Measurements from ENCODE around the gene UST.
"Not testable (repeated sequence)": the region's sequence is repeated elsewhere in the genome, so short reads cannot be mapped to it uniquely, and the experiment has no call there.

Gene UST

DNA sequence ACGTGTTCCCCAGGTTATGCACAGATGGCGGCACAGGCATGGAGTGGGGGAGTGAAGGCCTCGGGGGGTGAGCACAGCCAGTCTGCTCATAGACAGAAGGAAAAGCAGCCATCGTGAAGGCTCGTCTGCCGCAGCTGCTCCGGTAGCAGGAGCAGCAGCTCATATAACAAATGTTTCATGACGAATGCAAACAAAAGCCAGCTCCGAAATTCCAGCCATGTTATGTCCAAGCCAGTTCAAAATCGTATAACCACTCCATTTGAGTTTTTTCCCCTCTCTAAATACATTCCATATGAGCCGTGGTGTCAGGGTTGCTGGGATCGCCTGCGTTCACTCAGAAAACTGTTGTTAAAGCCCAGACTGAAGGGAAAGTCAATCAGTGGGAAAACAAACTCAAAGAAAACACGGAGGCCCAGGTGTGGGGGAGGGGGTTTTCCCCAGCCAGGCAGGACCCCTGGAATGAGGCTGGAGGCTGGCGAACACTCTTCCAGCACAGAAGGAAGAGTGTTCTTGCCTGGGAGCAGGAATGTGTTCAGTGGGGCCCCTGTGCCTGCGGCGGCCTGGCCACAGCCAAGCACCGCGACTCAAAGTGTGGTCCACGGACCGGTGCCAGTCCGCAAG lies 290.3 kb downstream of the UST start:
- DNase-seq (ENCODE audit: low spot score), result no peak

DNA sequence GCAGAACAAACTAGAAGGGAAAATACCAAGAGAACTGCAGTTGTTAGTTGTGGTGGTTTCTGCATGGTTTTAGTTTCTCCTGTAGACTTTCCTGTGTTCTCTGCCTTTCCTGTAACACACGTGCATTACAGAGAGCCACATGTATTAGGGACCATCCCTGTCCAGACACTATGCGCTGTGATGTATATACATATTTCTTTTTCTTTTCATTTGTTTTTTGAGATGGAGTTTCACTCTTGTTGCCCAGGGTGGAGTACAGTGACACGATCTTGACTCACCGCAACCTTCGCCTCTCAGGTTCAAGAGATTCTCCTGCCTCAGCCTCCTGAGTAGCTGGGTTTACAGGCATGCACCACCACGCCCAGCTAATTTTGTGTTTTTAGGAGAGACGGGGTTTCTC lies 292.2 kb downstream of the UST start:
- DNase-seq (ENCODE audit: low spot score), result not testable (repeated sequence)

DNA sequence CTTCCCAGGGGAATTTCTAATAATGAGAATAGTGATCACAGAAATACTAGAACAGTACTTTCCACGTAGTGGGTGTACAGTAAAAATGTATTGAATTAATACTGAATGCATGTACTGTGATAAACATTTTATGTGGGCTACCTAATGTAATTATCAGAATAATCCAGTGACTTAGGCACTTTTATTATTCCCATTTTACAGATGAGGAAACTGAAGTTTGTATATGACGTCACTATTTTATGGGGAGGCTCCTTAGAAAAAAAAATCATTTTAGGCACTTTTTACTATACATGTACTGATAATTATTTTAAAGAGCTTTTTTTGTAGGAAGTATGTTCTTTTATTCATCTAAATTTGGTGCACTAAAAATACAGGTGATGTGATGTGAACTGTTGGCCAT lies 295.1 kb downstream of the UST start:
- no peak for DNase-seq (ENCODE audit: low spot score)

DNA sequence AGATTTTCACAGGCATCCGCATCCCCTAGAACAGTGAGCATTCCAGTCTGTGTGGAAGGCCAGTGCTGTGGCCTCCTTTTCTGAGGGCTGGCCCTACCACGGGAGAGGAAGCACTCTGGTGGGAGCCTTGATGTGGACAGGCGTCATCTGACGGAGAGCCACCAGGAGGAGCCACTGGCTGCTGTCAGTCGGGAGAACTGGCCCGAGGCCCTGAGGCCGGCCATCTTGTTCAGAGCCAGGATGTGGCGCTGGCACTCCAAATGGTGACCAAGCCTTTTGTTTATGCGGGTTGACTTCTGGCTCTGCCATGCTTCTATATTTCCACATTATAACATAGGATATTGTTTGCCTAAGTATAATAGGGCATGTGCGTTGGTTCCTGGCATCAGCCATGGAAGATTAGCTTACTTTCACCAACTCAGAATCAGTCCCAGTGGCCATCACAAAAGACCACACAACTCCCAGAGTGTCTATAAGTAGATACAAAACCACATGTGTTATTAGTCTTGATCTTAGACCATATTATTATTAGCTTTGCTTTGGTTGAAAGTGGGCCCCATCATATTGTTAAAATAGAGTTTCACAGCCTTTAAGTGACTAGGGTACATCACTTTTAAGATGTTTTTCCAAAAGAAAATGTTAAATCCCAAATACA lies 296.8 kb downstream of the UST start:
- DNase-seq (ENCODE audit: low spot score), result peak; percentile 23

- no peak for DNase-seq (ENCODE audit: low spot score)
These were observed 297.7 kb downstream of the UST start for GRCh38 chr6:149044528-149044927.

DNA sequence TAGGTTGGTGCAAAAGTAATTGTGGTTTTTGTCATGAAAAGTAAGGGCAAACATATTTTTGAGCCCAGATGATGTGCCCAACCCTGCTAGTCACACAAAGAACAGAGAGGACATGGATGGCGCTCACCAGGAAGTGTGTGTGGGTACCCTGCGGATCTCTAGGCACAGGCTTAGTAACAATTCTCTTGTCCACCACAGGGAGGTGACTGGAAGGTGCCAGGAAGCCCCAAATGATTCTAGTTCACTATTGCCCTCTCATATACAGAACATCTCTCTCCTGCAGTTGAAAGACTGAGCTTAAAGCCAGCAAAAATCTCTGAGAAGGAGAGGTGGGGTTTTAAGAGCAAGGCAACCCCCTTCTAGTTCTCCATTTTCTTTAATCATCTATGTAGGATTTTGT lies 298.6 kb downstream of the UST start:
- no peak for DNase-seq (ENCODE audit: low spot score)

DNA sequence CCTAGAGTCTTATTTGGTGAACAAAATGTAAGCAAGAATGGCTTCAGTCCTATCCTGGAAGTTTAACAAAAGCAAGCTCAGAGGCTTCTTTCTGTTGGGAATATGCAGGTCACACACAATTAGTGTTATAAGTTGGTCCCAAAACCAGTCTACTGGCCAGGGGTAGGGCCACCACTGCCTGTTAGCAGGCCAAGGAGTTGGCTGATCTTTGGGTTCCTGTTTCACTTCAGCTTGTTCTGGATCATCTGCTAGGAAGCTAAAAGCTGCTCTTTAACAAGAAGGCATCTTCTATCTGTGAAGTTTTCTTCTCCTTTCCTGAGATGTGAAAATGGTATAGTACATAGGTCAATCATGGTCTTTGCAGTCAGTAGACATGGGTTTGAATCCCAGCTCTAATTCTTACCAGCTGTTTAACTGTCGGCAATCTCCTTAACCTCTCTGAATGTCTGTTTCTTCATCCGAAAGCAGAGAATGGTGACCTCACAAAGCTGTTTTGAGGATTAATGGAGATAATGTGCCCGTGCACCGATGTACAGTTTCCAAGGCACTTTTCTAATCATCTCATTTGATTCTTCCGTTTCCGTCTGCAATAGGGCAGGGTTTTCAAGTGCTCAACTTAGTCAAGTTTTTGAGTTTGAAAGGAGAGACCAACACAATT lies 299.5 kb downstream of the UST start:
- no peak for DNase-seq (ENCODE audit: low spot score)

GRCh38 chr6:149046822-149047246 lies 300.0 kb downstream of the UST start:
- DNase-seq (ENCODE audit: low spot score), result no peak

GRCh38 chr6:149049230-149049629 lies 302.4 kb downstream of the UST start:
- DNase-seq (ENCODE audit: low spot score), result no peak

DNA sequence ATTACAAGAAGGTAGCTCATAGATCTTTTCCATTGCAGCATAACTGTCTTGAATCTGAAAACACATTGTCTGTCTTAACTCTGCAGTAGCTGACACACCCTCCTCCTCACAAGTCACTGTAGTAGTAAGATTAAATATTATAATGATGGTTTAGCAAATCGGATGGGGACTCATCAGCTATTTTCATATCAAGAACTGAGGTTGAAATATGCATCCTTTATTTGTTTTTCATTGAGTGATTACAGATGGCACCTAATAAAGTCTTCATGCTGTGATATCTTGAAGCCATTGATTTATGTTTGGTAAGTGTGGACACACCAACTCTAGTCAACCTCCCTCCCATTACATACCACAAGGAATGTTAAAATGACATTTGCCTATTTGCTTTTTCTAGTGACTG lies 303.3 kb downstream of the UST start:
- no peak for DNase-seq (ENCODE audit: low spot score)

DNA sequence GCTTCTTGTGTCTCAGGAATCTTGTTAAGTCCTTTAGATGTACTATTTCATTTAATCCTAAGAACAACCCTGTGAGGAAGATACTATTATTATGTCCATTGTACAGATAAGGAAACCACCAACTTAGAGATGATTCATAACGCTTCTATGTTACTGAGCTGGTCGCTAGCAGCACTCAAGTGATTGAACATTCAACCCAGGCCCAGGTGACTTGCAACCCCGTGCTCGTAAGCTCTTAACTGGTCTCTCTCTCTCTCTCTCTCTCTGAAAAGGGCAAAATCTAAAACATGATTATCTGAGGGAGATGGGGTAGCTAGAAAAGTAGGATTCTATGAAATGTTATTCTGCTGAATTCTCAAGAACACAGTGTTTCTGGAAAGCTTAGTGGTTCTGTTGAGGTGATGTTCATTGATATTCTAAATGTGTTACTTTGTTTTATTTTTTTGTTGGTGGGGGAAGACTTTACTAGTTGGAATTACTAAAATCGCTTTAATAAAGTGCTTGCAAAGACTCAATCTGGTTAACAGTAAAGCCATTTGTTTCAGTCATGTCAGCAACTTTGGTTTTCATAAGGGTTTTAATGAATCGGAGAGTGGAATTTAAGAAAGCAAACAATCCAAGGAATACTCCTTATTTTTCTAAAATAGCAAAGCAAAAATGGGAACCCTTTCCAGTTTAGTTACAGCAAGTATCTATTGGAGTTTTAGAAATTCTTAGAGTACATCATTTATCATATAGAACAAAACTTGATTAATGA lies 305.7 kb downstream of the UST start:
- no peak for DNase-seq (ENCODE audit: low spot score)

DNA sequence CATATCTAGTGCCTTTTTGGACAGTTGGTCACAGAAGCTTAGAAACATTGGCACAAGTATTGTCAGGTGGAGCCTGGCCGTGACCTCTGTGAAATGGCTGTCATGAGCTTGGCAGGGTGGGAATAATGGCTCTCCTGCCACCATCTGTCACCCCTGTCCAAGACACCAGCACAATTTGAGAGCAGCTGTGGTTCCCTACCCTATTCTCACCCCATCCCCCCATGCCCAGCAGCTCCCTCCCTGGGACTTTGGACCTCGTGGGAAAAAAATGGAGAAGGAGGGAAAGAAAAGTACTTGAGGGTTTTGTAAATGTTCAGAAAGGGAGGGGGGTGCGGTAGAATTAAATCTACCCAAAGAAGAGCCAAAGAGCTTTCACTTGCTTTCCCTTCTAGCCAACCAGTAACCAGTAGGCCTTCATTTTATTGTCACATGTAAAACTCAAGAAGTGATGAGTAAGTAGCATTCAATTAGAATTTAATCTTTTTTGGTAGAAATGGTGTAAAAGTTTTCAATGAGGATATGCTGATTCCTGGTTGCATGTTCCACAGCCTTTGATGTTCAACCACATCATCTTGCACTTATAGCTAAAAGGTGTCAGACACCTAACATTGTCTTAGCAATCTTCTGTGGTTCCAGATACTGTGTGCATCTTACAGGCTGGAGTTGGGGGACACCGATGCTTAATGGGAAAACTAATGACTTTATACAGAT lies 307.2 kb downstream of the UST start:
- DNase-seq (ENCODE audit: low spot score), result no peak

GRCh38 chr6:149054559-149055194 lies 307.8 kb downstream of the UST start:
- DNase-seq (ENCODE audit: low spot score), result no peak

- no peak for DNase-seq (ENCODE audit: low spot score)
These were observed 308.5 kb downstream of the UST start for GRCh38 chr6:149055195-149055899.

GRCh38 chr6:149056777-149057463 lies 310.1 kb downstream of the UST start:
- no peak for DNase-seq (ENCODE audit: low spot score)

- no peak for DNase-seq (ENCODE audit: low spot score)
These were observed 310.6 kb downstream of the UST start for GRCh38 chr6:149057464-149057840.

DNA sequence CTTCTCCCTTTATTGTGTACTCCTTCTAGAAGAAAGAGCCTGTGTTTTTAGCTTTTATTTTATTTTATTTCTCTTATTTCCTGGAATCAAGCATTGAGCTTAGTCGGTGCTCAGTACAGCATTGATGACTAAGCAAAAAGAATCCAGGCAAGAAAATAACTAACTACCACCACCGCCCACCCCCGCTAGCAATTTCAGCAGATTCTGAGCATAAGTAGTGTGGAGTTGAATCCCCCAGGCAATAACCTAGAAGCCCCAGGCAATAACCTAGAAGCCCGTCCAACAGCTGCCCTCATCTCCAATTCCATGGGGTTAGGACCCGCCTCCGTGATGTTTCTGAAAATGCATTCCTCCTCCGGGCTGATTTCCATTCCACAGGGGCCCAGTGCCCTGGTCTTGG lies 312.7 kb downstream of the UST start:
- DNase-seq (ENCODE audit: low spot score), result no peak

- DNase-seq (ENCODE audit: low spot score), result no peak
These were observed 313.6 kb downstream of the UST start for GRCh38 chr6:149060300-149060984.

- no peak for DNase-seq (ENCODE audit: low spot score)
These were observed 314.3 kb downstream of the UST start for GRCh38 chr6:149060985-149061760.

Data from COLO829 (cell line).